Hepatocyte (in vitro differentiated cells): Measurements from ENCODE around the gene IP6K2. TPM values are rescaled to one million over a fixed set of nuclear protein-coding genes. Genes with fewer than 3 reads are reported as not detected.

Source experiments
- DNase-seq: peaks from one replicate; pipeline ENCODE4 v3.0.0-alpha.2; 2016; ENCODE audit warnings: low spot score
- H2AFZ ChIP-seq: fragments of 200-600 bp; sonication (generic); 2 replicates; pipeline ENCODE4 v1.6.0; 2016; ENCODE audit warnings: antibody characterized with exemption, mild to moderate bottlenecking
- H3K27ac ChIP-seq: fragments of 200-600 bp; sonication (generic); 2 replicates; pipeline ENCODE4 v1.5.1; 2016; ENCODE audit warnings: mild to moderate bottlenecking
- H3K27me3 ChIP-seq: fragments of 200-600 bp; sonication (generic); 2 replicates; pipeline ENCODE4 v1.6.1; 2016
- H3K36me3 ChIP-seq: fragments of 200-600 bp; sonication (generic); replicated peaks from 2 replicates; pipeline ENCODE4 v1.5.1; 2016; ENCODE audit warnings: low read depth; ENCODE audit not compliant: insufficient read depth
- H3K4me1 ChIP-seq: fragments of 200-600 bp; sonication (generic); 2 replicates; pipeline ENCODE4 v1.5.1; 2016; ENCODE audit warnings: mild to moderate bottlenecking, moderate library complexity; ENCODE audit not compliant: insufficient read depth
- H3K4me2 ChIP-seq: fragments of 200-600 bp; sonication (generic); 2 replicates; pipeline ENCODE4 v1.6.0; 2016
- H3K4me3 ChIP-seq: fragments of 200-600 bp; sonication (generic); 2 replicates; pipeline ENCODE4 v1.5.1; 2016; ENCODE audit warnings: mild to moderate bottlenecking
- H3K79me2 ChIP-seq: fragments of 200-600 bp; sonication (generic); 2 replicates; pipeline ENCODE4 v1.6.0; 2017; ENCODE audit warnings: mild to moderate bottlenecking
- H3K9me2 ChIP-seq: fragments of 200-600 bp; sonication (generic); replicated peaks from 2 replicates; pipeline ENCODE4 v1.6.0; 2017; ENCODE audit warnings: mild to moderate bottlenecking; ENCODE audit not compliant: insufficient read depth
- H3K9me3 ChIP-seq: fragments of 200-600 bp; sonication (generic); 2 replicates; pipeline ENCODE4 v1.5.1; 2016; ENCODE audit warnings: low read depth, mild to moderate bottlenecking
- H4K20me1 ChIP-seq: fragments of 200-600 bp; sonication (generic); 2 replicates; pipeline ENCODE4 v1.6.0; 2016; ENCODE audit warnings: mild to moderate bottlenecking; ENCODE audit not compliant: insufficient read depth, poor library complexity, severe bottlenecking
- CTCF ChIP-seq: fragments of 200-600 bp; sonication (generic); IDR thresholded peaks from 2 replicates; pipeline ENCODE4 v1.5.1; 2016; ENCODE audit warnings: antibody characterized with exemption, mild to moderate bottlenecking; ENCODE audit not compliant: poor library complexity
- EZH2 ChIP-seq: fragments of 200-600 bp; sonication (generic); IDR thresholded peaks from 2 replicates; pipeline ENCODE4 v1.6.1; 2016; ENCODE audit warnings: antibody characterized with exemption, mild to moderate bottlenecking, borderline replicate concordance
- EZH2phosphoT487 ChIP-seq: fragments of 200-600 bp; sonication (generic); IDR thresholded peaks from one replicate; pipeline ENCODE4 v1.6.1; 2018; ENCODE audit warnings: antibody characterized with exemption, mild to moderate bottlenecking, low read depth, moderate library complexity; ENCODE audit not compliant: unreplicated experiment, severe bottlenecking
- WGBS: methylation state at CpG from one replicate; pipeline ENCODE4 v1.1.6; 2016; ENCODE audit warnings: low lambda C conversion rate; ENCODE audit errors: missing lambda C conversion rate; 5-methylcytosine and 5-hydroxymethylcytosine counted together
- polyA plus RNA-seq: library from polyadenylated mRNA; unstranded; fragments of >200 nt; fragmentation: Nextera tagmentation; extraction: Ambion mirVana; gene quantifications from 2 replicates; pipeline ENCODE4 v1.2.1, GENCODE V29; 2016
- total RNA-seq: library from RNA; depleted of rRNA; stranded (reverse); fragments of >200 nt; gene quantifications from 2 replicates; pipeline ENCODE4 v1.2.3, GENCODE V29; 2014

IP6K2 gene
- total and polyA plus RNA-seq, 2 experiments from 2014 or later = 112 to 155 TPM

- Histone ChIP-seq H3K27ac (no peak overlapping the region), H3K4me2 (no peak overlapping the region), H3K36me3 (no peaks in the 10 kb centered on the region), H3K27me3 (no peaks in the 10 kb centered on the region), H3K4me1 (peaks cover 3% of the 10 kb centered on the region), H3K79me2 (peaks cover 2% of the 10 kb centered on the region), H3K9me3 (no peaks in the 10 kb centered on the region), H4K20me1 (peaks cover 3% of the 10 kb centered on the region), H3K9me2 (no peaks in the 10 kb centered on the region), H2AFZ (no peak overlapping the region), H3K4me3 (no peak overlapping the region)
- no peak for DNase-seq
- WGBS = 85% methylated on average over 4 of the region's 4 CpGs
- TF ChIP-seq EZH2phosphoT487 (no peak), CTCF (no peak), EZH2 (no peak)
Observed at GRCh38 chr3:48678056-48678455, 39.0 kb downstream of the IP6K2 start.

- Histone ChIP-seq H3K4me3 (no peak overlapping the region), H3K9me2 (no peaks in the 10 kb centered on the region), H2AFZ (no peak overlapping the region), H3K4me1 (no peaks in the 10 kb centered on the region), H4K20me1 (no peaks in the 10 kb centered on the region), H3K9me3 (no peaks in the 10 kb centered on the region), H3K27me3 (no peaks in the 10 kb centered on the region), H3K36me3 (no peaks in the 10 kb centered on the region), H3K79me2 (no peaks in the 10 kb centered on the region), H3K27ac (no peak overlapping the region), H3K4me2 (no peak overlapping the region)
- WGBS = 95% methylated on average over 9 of the region's 9 CpGs
- TF ChIP-seq EZH2phosphoT487 (no peak), CTCF (no peak), EZH2 (no peak)
- no peak for DNase-seq
Observed at GRCh38 chr3:48674505-48674904, 42.5 kb downstream of the IP6K2 start.

- H4K20me1 ChIP-seq = no peaks in the 10 kb centered on the region
- H2AFZ ChIP-seq = no peak overlapping the region
- no peaks in the 10 kb centered on the region for H3K36me3 ChIP-seq
- H3K4me2 ChIP-seq = no peak overlapping the region
- H3K4me1 ChIP-seq = no peaks in the 10 kb centered on the region
- no peak for DNase-seq
- H3K27me3 ChIP-seq = no peaks in the 10 kb centered on the region
- H3K9me3 ChIP-seq = no peaks in the 10 kb centered on the region
- no peaks in the 10 kb centered on the region for H3K79me2 ChIP-seq
- H3K9me2 ChIP-seq = no peaks in the 10 kb centered on the region
- no peak overlapping the region for H3K4me3 ChIP-seq
- TF ChIP-seq EZH2 = no peak
- TF ChIP-seq CTCF = no peak
- TF ChIP-seq EZH2phosphoT487 = no peak
- 86% methylated on average over 1 of the region's 1 CpG for WGBS
- H3K27ac ChIP-seq = no peak overlapping the region
Observed at GRCh38 chr3:48672522-48672921, 44.5 kb downstream of the IP6K2 start.

GRCh38 chr3:48664929-48665328 lies 52.1 kb downstream of the IP6K2 start:
- Histone ChIP-seq H4K20me1 (no peaks in the 10 kb centered on the region), H3K4me1 (no peaks in the 10 kb centered on the region), H3K27me3 (no peaks in the 10 kb centered on the region), H3K9me2 (no peaks in the 10 kb centered on the region), H3K36me3 (no peaks in the 10 kb centered on the region), H3K9me3 (no peaks in the 10 kb centered on the region), H3K4me2 (no peak overlapping the region), H3K79me2 (no peaks in the 10 kb centered on the region), H3K27ac (no peak overlapping the region), H3K4me3 (no peak overlapping the region), H2AFZ (no peak overlapping the region)
- 88% methylated on average over 4 of the region's 4 CpGs for WGBS
- DNase-seq = no peak
- TF ChIP-seq EZH2 = no peak
- TF ChIP-seq EZH2phosphoT487 = no peak
- no peak for TF ChIP-seq CTCF
